Uterus (tissue), 4 donors: ENCODE results near the gene DMAC2. TPM values are rescaled to one million over a fixed set of nuclear protein-coding genes. Genes with fewer than 3 reads are reported as not detected.

Experiments used
- small RNA-seq: library from RNA; depleted of rRNA; stranded (forward); fragments of <200 nt; gene quantifications from one replicate; pipeline ENCODE3, GENCODE V24; 2016
- total RNA-seq, 4 donors: library from RNA; depleted of rRNA in 3 of 4; stranded (reverse); fragments of >200 nt in 3 of 4; gene quantifications; one replicate each; pipeline versions ENCODE4 v1.1.0 to v1.2.4, GENCODE V29; 2014 to 2023
- donor health status: DM: yes; HTN: yes; CAD: no.

DMAC2 gene
- total RNA-seq, 4 donors from 2014 or later, result 25.8 to 89.4 (median 32.9) TPM

Small RNA genes within 50 kb of the gene (small RNA-seq; reads per million reads assigned to genes)
- not detected for gene RF00017

Other genes starting within 250 kb of the DMAC2 start
- 1 to 10 TPM in 1 of 4 donors, under 1 TPM in 1, not detected in 2; 0.48 to 1.2 TPM for gene CYP2S1, start 246.7 kb downstream of the DMAC2 start, total RNA-seq
- gene AXL, start 220.7 kb downstream of the DMAC2 start, total RNA-seq, result 10 to 100 TPM; 22.3 to 86.5 (median 60.6) TPM
- 100 to 1,000 TPM in 2 of 4 donors, 10 to 100 TPM in 2; 49.7 to 219 (median 87.4) TPM for gene HNRNPUL1, start 175.5 kb downstream of the DMAC2 start, total RNA-seq
- 10 to 100 TPM in 2 of 4 donors, 1 to 10 TPM in 2; 4.4 to 38.0 (median 10.8) TPM for gene CCDC97, start 129.7 kb downstream of the DMAC2 start, total RNA-seq
- 10 to 100 TPM in 2 of 4 donors, 1 to 10 TPM in 2; 6.7 to 61.7 (median 15.7) TPM for gene TGFB1, start 86.0 kb downstream of the DMAC2 start, total RNA-seq
- 1 to 10 TPM in 2 of 4 donors, under 1 TPM in 1, not detected in 1; 0.29 to 6.2 (median 3.5) TPM for gene B9D2, start 75.8 kb downstream of the DMAC2 start, total RNA-seq
- 10 to 100 TPM in 2 of 4 donors, 1 to 10 TPM in 2; 7.1 to 28.1 (median 10.9) TPM for gene TMEM91, start 63.4 kb downstream of the DMAC2 start, total RNA-seq
- 10 to 100 TPM in 1 of 4 donors, 1 to 10 TPM in 3; 1.5 to 11.4 (median 4.5) TPM for gene EXOSC5, start 42.6 kb downstream of the DMAC2 start, total RNA-seq
- gene BCKDHA, start 42.1 kb downstream of the DMAC2 start, total RNA-seq, result 10 to 100 TPM; 18.2 to 36.7 (median 21.6) TPM
- gene B3GNT8, start 12.5 kb downstream of the DMAC2 start, total RNA-seq, result 10 to 100 TPM in 1 of 4 donors, 1 to 10 TPM in 1, under 1 TPM in 1, not detected in 1; 0.83 to 14.1 (median 3.4) TPM
- gene ERICH4, start 3.2 kb upstream of the DMAC2 start, total RNA-seq, result not detected
- gene CEACAM21, start 136.3 kb upstream of the DMAC2 start, total RNA-seq, result 1 to 10 TPM in 3 of 4 donors, not detected in 1; 1.1 to 2.8 (median 2.6) TPM
- under 1 TPM in 2 of 4 donors, not detected in 2; 0.26 to 0.61 TPM for gene CEACAM4, start 187.2 kb upstream of the DMAC2 start, total RNA-seq
- gene CEACAM7, start 248.4 kb upstream of the DMAC2 start, total RNA-seq, result 1 to 10 TPM in 1 of 4 donors, under 1 TPM in 2, not detected in 1; 0.49 to 1.8 (median 0.51) TPM